Esophagus squamous epithelium (tissue), 4 donors: ENCODE results near the gene SERPINF2.

Experiments
- POLR2A ChIP-seq, 4 donors: fragments of 450-650 bp; IDR thresholded peaks; one replicate each; pipeline ENCODE4 v1.6.1; 2017; ENCODE audit warnings: antibody characterized with exemption in 4 of 4, mild to moderate bottlenecking in 4 of 4, moderate library complexity in 3 of 4
- TF ChIP-seq, protein P1 (sequence below), 6 experiments: fragments of 450-650 bp in 4 of 6; fragments of 200-600 bp in 2 of 6; sonication (generic) in 2 of 6; IDR thresholded peaks; one replicate each; pipeline ENCODE4 v1.5.1; 2016 to 2019; ENCODE audit warnings: antibody characterized with exemption in 6 of 6, mild to moderate bottlenecking in 4 of 6, moderate library complexity in 4 of 6

- TF ChIP-seq, protein P1, sequence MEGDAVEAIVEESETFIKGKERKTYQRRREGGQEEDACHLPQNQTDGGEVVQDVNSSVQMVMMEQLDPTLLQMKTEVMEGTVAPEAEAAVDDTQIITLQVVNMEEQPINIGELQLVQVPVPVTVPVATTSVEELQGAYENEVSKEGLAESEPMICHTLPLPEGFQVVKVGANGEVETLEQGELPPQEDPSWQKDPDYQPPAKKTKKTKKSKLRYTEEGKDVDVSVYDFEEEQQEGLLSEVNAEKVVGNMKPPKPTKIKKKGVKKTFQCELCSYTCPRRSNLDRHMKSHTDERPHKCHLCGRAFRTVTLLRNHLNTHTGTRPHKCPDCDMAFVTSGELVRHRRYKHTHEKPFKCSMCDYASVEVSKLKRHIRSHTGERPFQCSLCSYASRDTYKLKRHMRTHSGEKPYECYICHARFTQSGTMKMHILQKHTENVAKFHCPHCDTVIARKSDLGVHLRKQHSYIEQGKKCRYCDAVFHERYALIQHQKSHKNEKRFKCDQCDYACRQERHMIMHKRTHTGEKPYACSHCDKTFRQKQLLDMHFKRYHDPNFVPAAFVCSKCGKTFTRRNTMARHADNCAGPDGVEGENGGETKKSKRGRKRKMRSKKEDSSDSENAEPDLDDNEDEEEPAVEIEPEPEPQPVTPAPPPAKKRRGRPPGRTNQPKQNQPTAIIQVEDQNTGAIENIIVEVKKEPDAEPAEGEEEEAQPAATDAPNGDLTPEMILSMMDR (IDR thresholded peaks at IDR 0.05) = no peak
- no peak for TF ChIP-seq POLR2A (IDR thresholded peaks at IDR 0.05)
Observed at GRCh38 chr17:1745513-1746020, 2.9 kb downstream of the SERPINF2 start.
